Activated T-cell treated with anti-CD3 and anti-CD28 coated beads for 24 hours (primary cell): ENCODE data around the gene NOP10.
"Not testable (repeated sequence)": the region's sequence is repeated elsewhere in the genome, so short reads cannot be mapped to it uniquely, and the experiment has no call there.

ENCODE experiments used
- DNase-seq: peaks from one replicate; pipeline ENCODE4 v3.0.0-alpha.2; 2020; ENCODE audit warnings: low read depth

NOP10 gene

GRCh38 chr15:34342737-34343575 lies at the start of gene NOP10, which contains the start of gene NUTM1:
TSS of gene NOP10 (minus strand) at chr15:34343136. CDS start at chr15:34343073, 63 bp downstream.
TSS of gene NUTM1 (plus strand) at chr15:34343315. CDS start at chr15:34343697, 382 bp downstream.
- DNase-seq = peak; percentile 93

- DNase-seq = not testable (repeated sequence)
These were observed 46.7 kb upstream of the NOP10 start for GRCh38 chr15:34389594-34390086.

- DNase-seq = not testable (repeated sequence)
These were observed 39.0 kb upstream of the NOP10 start for GRCh38 chr15:34381829-34382521.

- not testable (repeated sequence) for DNase-seq
These were observed 37.6 kb upstream of the NOP10 start for GRCh38 chr15:34380491-34380890.

GRCh38 chr15:34376856-34377255 lies 33.9 kb upstream of the NOP10 start:
- DNase-seq = no peak

- not testable (repeated sequence) for DNase-seq
These were observed 32.6 kb upstream of the NOP10 start for GRCh38 chr15:34375541-34375940.

- DNase-seq = no peak
These were observed 31.9 kb upstream of the NOP10 start for GRCh38 chr15:34374816-34375215.

GRCh38 chr15:34373951-34374350 lies 31.0 kb upstream of the NOP10 start:
- no peak for DNase-seq

- DNase-seq = no peak
These were observed 27.7 kb upstream of the NOP10 start for GRCh38 chr15:34370643-34371042.

- no peak for DNase-seq
These were observed 27.2 kb upstream of the NOP10 start for GRCh38 chr15:34370129-34370528.

GRCh38 chr15:34367101-34368081 lies 24.5 kb upstream of the NOP10 start, which contains the start of gene LPCAT4:
TSS of gene LPCAT4 (minus strand) at chr15:34367196. CDS start at chr15:34367100, 96 bp downstream.
- DNase-seq = peak; percentile 81

GRCh38 chr15:34366271-34367065 lies 23.5 kb upstream of the NOP10 start:
- peak; percentile 38 for DNase-seq

GRCh38 chr15:34365836-34366235 lies 22.9 kb upstream of the NOP10 start:
- no peak for DNase-seq

GRCh38 chr15:34365091-34365825 lies 22.3 kb upstream of the NOP10 start:
- DNase-seq = no peak

- no peak for DNase-seq
These were observed 21.1 kb upstream of the NOP10 start for GRCh38 chr15:34364041-34364440.

- DNase-seq = no peak
These were observed 19.3 kb upstream of the NOP10 start for GRCh38 chr15:34362047-34362773.

GRCh38 chr15:34361278-34361677 lies 18.3 kb upstream of the NOP10 start:
- DNase-seq = no peak

GRCh38 chr15:34360298-34360697 lies 17.4 kb upstream of the NOP10 start:
- no peak for DNase-seq

GRCh38 chr15:34359416-34359815 lies 16.5 kb upstream of the NOP10 start:
- no peak for DNase-seq
